Neural cell (in vitro differentiated cells): ENCODE results near the gene MAPT. TPM values are rescaled to one million over a fixed set of nuclear protein-coding genes. Genes with fewer than 3 reads are reported as not detected.

Source experiments
- H2AFZ ChIP-seq: fragments of 200-600, 300-800 bp; sonication (generic), shearing (Covaris generic); 2 replicates; pipeline ENCODE4 v1.6.0; 2014; ENCODE audit warnings: low read depth, mild to moderate bottlenecking, antibody characterized with exemption, low read length, moderate library complexity
- H3F3A ChIP-seq: fragments of 200-600 bp; shearing (Covaris generic); 2 replicates; pipeline ENCODE4 v1.6.1; 2016; ENCODE audit warnings: mild to moderate bottlenecking, moderate library complexity, mixed read lengths, antibody characterized with exemption, low read length; ENCODE audit not compliant: insufficient read depth, poor library complexity, severe bottlenecking
- H3K27ac ChIP-seq: fragments of 200-600, 300-800 bp; sonication (generic), shearing (Covaris generic); 2 replicates; pipeline ENCODE4 v1.5.1; 2014; ENCODE audit warnings: mild to moderate bottlenecking, low read length, moderate library complexity
- H3K27me3 ChIP-seq: fragments of 300-800, 200-600 bp; sonication (generic), shearing (Covaris generic); 2 replicates; pipeline ENCODE4 v1.6.0; 2014; ENCODE audit warnings: mild to moderate bottlenecking, low read depth, low read length, moderate library complexity; ENCODE audit not compliant: insufficient read depth
- H3K36me3 ChIP-seq: fragments of 300-800, 200-600 bp; sonication (generic), shearing (Covaris generic); 2 replicates; pipeline ENCODE4 v1.5.1; 2014; ENCODE audit warnings: mild to moderate bottlenecking, antibody characterized with exemption, low read length, moderate library complexity; ENCODE audit not compliant: insufficient read depth
- H3K4me2 ChIP-seq: fragments of 300-800, 200-600 bp; sonication (generic), shearing (Covaris generic); 2 replicates; pipeline ENCODE4 v1.6.0; 2014; ENCODE audit warnings: mild to moderate bottlenecking, low read length
- H3K4me3 ChIP-seq: fragments of 300-800, 200-600 bp; sonication (generic), shearing (Covaris generic); 2 replicates; pipeline ENCODE4 v1.5.1; 2014; ENCODE audit warnings: mild to moderate bottlenecking, low read length, moderate library complexity
- H3K79me2 ChIP-seq: fragments of 200-600 bp; shearing (Covaris generic); replicated peaks from 2 replicates; pipeline ENCODE4 v1.6.0; 2014; ENCODE audit warnings: mild to moderate bottlenecking, low read length, moderate library complexity; ENCODE audit not compliant: insufficient read depth
- H3K9ac ChIP-seq: fragments of 300-800, 200-600 bp; sonication (generic), shearing (Covaris generic); 2 replicates; pipeline ENCODE4 v1.6.1; 2016; ENCODE audit warnings: mild to moderate bottlenecking, low read length, mixed read lengths
- H3K9me2 ChIP-seq: fragments of 200-600 bp; shearing (Covaris generic); 2 replicates; pipeline ENCODE4 v1.6.1; 2016; ENCODE audit warnings: mild to moderate bottlenecking, low read length, mixed read lengths; ENCODE audit not compliant: insufficient read depth
- H3K9me3 ChIP-seq: fragments of 200-600, 300-800 bp; sonication (generic), shearing (Covaris generic); 2 replicates; pipeline ENCODE4 v1.6.1; 2016; ENCODE audit warnings: mild to moderate bottlenecking, mixed run types, low read length, moderate library complexity, mixed read lengths
- H4K20me1 ChIP-seq: fragments of 200-600 bp; shearing (Covaris generic); 2 replicates; pipeline ENCODE4 v1.6.1; 2016; ENCODE audit warnings: mild to moderate bottlenecking, mixed run types; ENCODE audit not compliant: insufficient read depth
- CTCF ChIP-seq: fragments of 450-650 bp; IDR thresholded peaks from 2 replicates; pipeline ENCODE4 v1.5.1; 2014; ENCODE audit warnings: antibody characterized with exemption, mild to moderate bottlenecking, moderate library complexity; ENCODE audit not compliant: poor library complexity, severe bottlenecking
- EP300 ChIP-seq: fragments of 450-650 bp; conservative IDR thresholded peaks from 2 replicates; pipeline ENCODE4 v1.6.1; 2014; ENCODE audit warnings: antibody characterized with exemption, mild to moderate bottlenecking, moderate library complexity; ENCODE audit not compliant: poor library complexity, severe bottlenecking
- EZH2 ChIP-seq: fragments of 200-600, 300-800 bp; shearing (Covaris generic), sonication (generic); IDR thresholded peaks from 2 replicates; pipeline ENCODE4 v1.6.1; 2014; ENCODE audit warnings: antibody characterized with exemption, low read length, borderline replicate concordance, mild to moderate bottlenecking; ENCODE audit not compliant: insufficient read depth, poor library complexity, severe bottlenecking
- MXI1 ChIP-seq: fragments of 450-650 bp; conservative IDR thresholded peaks from 2 replicates; pipeline ENCODE4 v1.6.1; 2014; ENCODE audit warnings: antibody characterized with exemption, mild to moderate bottlenecking; ENCODE audit not compliant: poor library complexity, severe bottlenecking
- POLR2AphosphoS5 ChIP-seq: IDR thresholded peaks from 2 replicates; pipeline ENCODE4 v1.6.1; 2012
- RAD21 ChIP-seq: fragments of 450-650 bp; conservative IDR thresholded peaks from 2 replicates; pipeline ENCODE4 v1.6.1; 2014; ENCODE audit warnings: antibody characterized with exemption, mild to moderate bottlenecking, moderate library complexity
- REST ChIP-seq: IDR thresholded peaks from 2 replicates; pipeline ENCODE4 v1.6.1; 2012; ENCODE audit warnings: borderline replicate concordance
- SMC3 ChIP-seq: fragments of 450-650 bp; conservative IDR thresholded peaks from 2 replicates; pipeline ENCODE4 v1.6.1; 2014; ENCODE audit warnings: antibody characterized with exemption, mild to moderate bottlenecking, moderate library complexity; ENCODE audit not compliant: poor library complexity
- TAF1 ChIP-seq: IDR thresholded peaks from 2 replicates; pipeline ENCODE4 v1.6.1; 2012; ENCODE audit warnings: low read depth
- polyA plus RNA-seq: library from polyadenylated mRNA; depleted of rRNA; stranded (reverse); fragments of >200 nt; gene quantifications from 2 replicates; pipeline ENCODE4 v1.2.3, GENCODE V29; 2014

The MAPT gene
- polyA plus RNA-seq, 1 donor from 2014 or later = 94.5 TPM

GRCh38 chr17:45989759-45990158 is 95.4 kb downstream of the MAPT start:
- Histone ChIP-seq H3K4me3 (no peak overlapping the region), H3K27me3 (no peaks in the 10 kb centered on the region), H3F3A (no peaks in the 10 kb centered on the region), H2AFZ (no peak overlapping the region), H3K9me3 (no peaks in the 10 kb centered on the region), H3K9ac (no peak overlapping the region), H3K9me2 (no peaks in the 10 kb centered on the region), H3K79me2 (no peaks in the 10 kb centered on the region), H3K4me2 (no peak overlapping the region), H3K36me3 (peaks cover 6% of the 10 kb centered on the region), H4K20me1 (no peaks in the 10 kb centered on the region), H3K27ac (no peak overlapping the region)
- TF ChIP-seq TAF1 = no peak
- no peak for TF ChIP-seq POLR2AphosphoS5
- TF ChIP-seq EP300 = no peak
- no peak for TF ChIP-seq RAD21
- no peak for TF ChIP-seq SMC3
- TF ChIP-seq CTCF = no peak
- no peak for TF ChIP-seq EZH2
- no peak for TF ChIP-seq REST

- H3K79me2 ChIP-seq = no peaks in the 10 kb centered on the region
- H3K27ac ChIP-seq = no peak overlapping the region
- peaks cover 6% of the 10 kb centered on the region for H3K36me3 ChIP-seq
Measured at GRCh38 chr17:45990886-45991285, 96.5 kb downstream of the MAPT start.

More at GRCh38 chr17:45990886-45991285, 96.5 kb downstream of the MAPT start:
- no peak overlapping the region for H3K9ac ChIP-seq
- H3K9me3 ChIP-seq = no peaks in the 10 kb centered on the region
- no peak overlapping the region for H3K4me2 ChIP-seq
- H4K20me1 ChIP-seq = no peaks in the 10 kb centered on the region
- no peak overlapping the region for H3K4me3 ChIP-seq
- no peak overlapping the region for H2AFZ ChIP-seq
- H3F3A ChIP-seq = no peaks in the 10 kb centered on the region
- no peaks in the 10 kb centered on the region for H3K27me3 ChIP-seq
- no peaks in the 10 kb centered on the region for H3K9me2 ChIP-seq
- TF ChIP-seq EP300 = no peak
- no peak for TF ChIP-seq SMC3
- TF ChIP-seq EZH2 = no peak
- TF ChIP-seq MXI1 = no peak
- TF ChIP-seq REST = no peak
- TF ChIP-seq TAF1 = no peak
- TF ChIP-seq RAD21 = no peak
- TF ChIP-seq POLR2AphosphoS5 = no peak
- no peak for TF ChIP-seq CTCF
